Lower lobe of right lung (tissue), 2 donors: ENCODE measurements around the gene DLL3. TPM values are rescaled to one million over a fixed set of nuclear protein-coding genes. Genes with fewer than 3 reads are reported as not detected.

ENCODE experiments used
- ATAC-seq, 2 donors: fragments of 200-7000 bp; cut with Tn5 transposase; one replicate each; pipeline ENCODE4 v1.9.1; 2020 to 2022; ENCODE audit warnings: mild to moderate bottlenecking in 2 of 2, moderate library complexity in 2 of 2
- DNase-seq: peaks from one replicate; pipeline ENCODE4 v3.0.0-alpha.2; 2020
- H3K27ac ChIP-seq: fragments of 200-600 bp; one replicate; pipeline ENCODE4 v1.8.0; 2022
- H3K27me3 ChIP-seq: fragments of 200-600 bp; one replicate; pipeline ENCODE4 v1.8.0; 2022; ENCODE audit warnings: low read depth
- H3K36me3 ChIP-seq: fragments of 200-600 bp; one replicate; pipeline ENCODE4 v1.8.0; 2022; ENCODE audit warnings: mild to moderate bottlenecking
- H3K4me1 ChIP-seq: fragments of 200-600 bp; one replicate; pipeline ENCODE4 v1.8.0; 2022
- H3K4me3 ChIP-seq: fragments of 200-600 bp; one replicate; pipeline ENCODE4 v1.8.0; 2022; ENCODE audit warnings: mild to moderate bottlenecking
- H3K9me3 ChIP-seq: fragments of 200-600 bp; one replicate; pipeline ENCODE4 v1.8.0; 2022
- CTCF ChIP-seq: fragments of 200-600 bp; IDR thresholded peaks from one replicate; pipeline ENCODE4 v1.8.0; 2022; ENCODE audit warnings: antibody characterized with exemption, mild to moderate bottlenecking
- intact Hi-C: fragments of 100-400 bp; cut with DNase I; formaldehyde crosslinking; loops from one replicate; pipeline ENCODE4 v1.11.0; 2022
- total RNA-seq: library from RNA; stranded (reverse); fragmentation: NEBNext Ultra II Directional; extraction: Animal tissue kit (Norgen Biotek cat#: 25700); gene quantifications from one replicate; pipeline ENCODE4 v1.2.1, GENCODE V29; 2021
- donor health status: DM: no; HTN: yes; CAD: no; lungs with severe emphysema.

The DLL3 gene
- total RNA-seq, 1 donor from 2014 or later: not detected

- H3K4me1 ChIP-seq: peaks cover 16% of the 10 kb centered on the region
- H3K9me3 ChIP-seq: no peaks in the 10 kb centered on the region
- intact Hi-C loops: no loop called here
- no peak overlapping the region for H3K27ac ChIP-seq
- ATAC-seq (no peak), DNase-seq (no peak)
- H3K36me3 ChIP-seq: no peaks in the 10 kb centered on the region
- peaks cover 47% of the 10 kb centered on the region for H3K27me3 ChIP-seq
- no peak overlapping the region for H3K4me3 ChIP-seq
- TF ChIP-seq CTCF: no peak
These were observed 19.7 kb downstream of the DLL3 start for GRCh38 chr19:39518458-39518857.

- Histone ChIP-seq H3K27ac (no peak overlapping the region), H3K9me3 (no peaks in the 10 kb centered on the region), H3K4me3 (no peak overlapping the region), H3K4me1 (peaks cover 16% of the 10 kb centered on the region), H3K36me3 (no peaks in the 10 kb centered on the region), H3K27me3 (peaks cover 41% of the 10 kb centered on the region)
- DNase-seq: no peak
- TF ChIP-seq CTCF: no peak
- no peak for ATAC-seq
- intact Hi-C loops: no loop called here
These were observed 20.2 kb downstream of the DLL3 start for GRCh38 chr19:39518975-39519374.

DNA sequence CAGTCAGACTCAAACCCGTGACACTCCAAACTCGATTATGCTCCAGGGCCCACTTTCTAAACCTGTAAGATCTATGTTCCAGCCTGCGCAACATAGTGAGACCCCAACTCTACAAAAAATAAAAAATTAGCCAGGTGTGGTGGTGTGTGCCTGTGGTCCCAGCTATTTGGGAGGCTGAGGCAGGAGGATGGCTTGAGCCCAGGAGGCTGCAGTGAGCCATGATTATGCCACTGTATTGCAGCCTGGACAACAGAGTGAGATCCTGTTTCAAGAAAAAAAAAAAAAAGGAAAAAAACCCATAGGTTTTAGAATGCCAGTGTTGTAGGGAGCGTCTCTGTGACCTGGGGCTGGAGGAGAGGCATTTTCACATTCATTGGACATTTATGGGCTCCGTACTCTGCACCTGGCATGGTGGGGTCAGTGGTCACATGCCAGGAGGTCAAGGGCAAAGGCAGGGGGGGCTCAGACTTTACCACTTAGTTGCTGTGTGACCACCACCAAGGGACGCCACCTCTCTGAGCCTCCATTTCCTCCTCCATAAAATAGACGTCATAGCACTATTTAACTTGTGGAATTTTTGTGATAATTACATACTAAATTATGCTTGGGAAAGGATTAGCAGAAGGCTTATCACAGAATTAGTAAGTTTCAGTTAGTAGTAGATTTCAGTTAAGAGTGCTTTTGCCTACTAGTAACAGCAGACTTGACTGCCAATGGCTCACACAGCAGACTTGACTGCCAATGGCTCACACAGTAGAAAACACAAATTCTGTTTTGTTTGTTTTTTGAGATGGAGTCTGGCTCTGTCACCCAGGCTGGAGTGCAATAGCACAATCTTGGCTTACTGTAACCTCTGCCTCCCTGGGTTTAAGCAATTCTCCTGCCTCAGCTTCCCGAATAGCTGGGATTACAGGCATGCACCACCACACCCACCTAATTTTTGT, 22.1 kb downstream of the DLL3 start:
- H3K9me3 ChIP-seq: no peaks in the 10 kb centered on the region
- ATAC-seq (no peak), DNase-seq (no peak)
- no peak for TF ChIP-seq CTCF
- H3K27me3 ChIP-seq: peaks cover 23% of the 10 kb centered on the region
- no peaks in the 10 kb centered on the region for H3K36me3 ChIP-seq
- intact Hi-C loops: no loop called here
- peaks cover under 1% of the 10 kb centered on the region for H3K4me1 ChIP-seq
- H3K4me3 ChIP-seq: no peak overlapping the region
- H3K27ac ChIP-seq: no peak overlapping the region

- peaks cover 3% of the 10 kb centered on the region for H3K36me3 ChIP-seq
- intact Hi-C loops: no loop called here
- no peak for TF ChIP-seq CTCF
- H3K27me3 ChIP-seq: peaks cover under 1% of the 10 kb centered on the region
- no peak overlapping the region for H3K27ac ChIP-seq
- H3K4me1 ChIP-seq: no peaks in the 10 kb centered on the region
- no peak overlapping the region for H3K4me3 ChIP-seq
- ATAC-seq (peak; percentile 39 to 60), DNase-seq (no peak)
- no peaks in the 10 kb centered on the region for H3K9me3 ChIP-seq
These were observed 25.7 kb downstream of the DLL3 start for GRCh38 chr19:39524495-39524894.

GRCh38 chr19:39525205-39525604, 26.5 kb downstream of the DLL3 start:
- no peaks in the 10 kb centered on the region for H3K27me3 ChIP-seq
- H3K27ac ChIP-seq: no peak overlapping the region
- ATAC-seq: no peak
- H3K9me3 ChIP-seq: no peaks in the 10 kb centered on the region
- intact Hi-C loops: no loop called here
- peaks cover 3% of the 10 kb centered on the region for H3K36me3 ChIP-seq
- no peak for TF ChIP-seq CTCF
- H3K4me3 ChIP-seq: no peak overlapping the region
- no peaks in the 10 kb centered on the region for H3K4me1 ChIP-seq
- DNase-seq: no peak
